ENCODE results near the gene GRM8.

GRCh38 chr7:126533715-126534114, 719.0 kb downstream of the GRM8 start:
- TF ChIP-seq POLR2A (IDR thresholded peaks at IDR 0.05; ENCODE audit: low read depth, low read length) (no peak), POLR2AphosphoS5 (IDR thresholded peaks at IDR 0.05; ENCODE audit: low read depth, low read length) (no peak), TAF1 (IDR thresholded peaks at IDR 0.05; ENCODE audit: borderline replicate concordance, low read depth, low read length) (no peak)

All from GM12892 (cell line).